ENCODE data around the gene GMPS.

DNA sequence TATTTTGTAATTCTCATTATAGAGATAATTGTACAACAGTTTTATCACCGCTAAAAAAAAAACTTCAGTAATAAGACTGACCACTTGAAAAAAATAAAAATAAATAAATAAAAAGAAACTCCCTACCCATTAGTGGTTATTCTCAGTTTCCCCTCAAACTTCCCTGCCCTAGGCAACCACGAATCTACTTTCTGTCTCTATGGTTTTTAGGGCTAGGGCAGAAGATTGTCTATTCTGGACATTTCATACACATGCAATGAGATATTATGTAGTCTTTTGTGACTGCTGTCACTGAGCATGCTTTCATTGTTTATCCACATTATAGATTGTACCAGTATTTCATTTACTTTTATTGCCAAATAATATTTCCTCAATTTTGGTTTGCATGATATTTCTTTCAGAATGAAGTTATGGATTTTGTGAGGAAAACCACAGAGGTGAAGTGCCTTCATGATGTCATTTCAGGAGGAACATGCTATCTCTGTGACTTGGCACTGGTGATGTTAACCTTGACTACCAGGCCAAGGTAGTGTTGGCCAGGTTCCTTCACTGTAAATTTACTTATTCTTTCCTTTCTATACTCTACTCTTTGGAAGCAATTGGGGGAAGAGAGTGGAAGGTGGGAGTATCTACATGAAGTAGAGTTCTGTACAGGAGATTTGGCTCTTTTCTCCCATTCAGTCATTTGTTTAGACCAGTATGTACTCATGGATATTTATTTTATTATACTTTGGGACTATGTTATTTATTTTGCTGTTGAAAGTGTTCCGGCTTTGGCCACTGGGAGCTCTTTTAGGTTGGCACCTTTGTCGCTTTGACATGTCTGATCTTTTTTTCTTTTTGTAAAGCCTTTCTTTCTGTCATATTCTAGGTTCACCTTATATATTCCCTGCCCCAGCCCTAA, 86.3 kb downstream of the GMPS start:
- no peak for TF ChIP-seq YY1 (IDR thresholded peaks at IDR 0.05; ENCODE audit: insufficient read depth, insufficient read length)
- no peak for TF ChIP-seq ZNF274 (IDR thresholded peaks at IDR 0.05; ENCODE audit: low read depth, low read length)
- no peak for TF ChIP-seq SUZ12 (IDR thresholded peaks at IDR 0.05; ENCODE audit: extremely low read depth, insufficient read depth, insufficient read length)

All from NT2/D1 (cell line).